Measurements from ENCODE around the gene C8G.
A peak's percentile ranks its signal among the peaks of the same experiment; 100 is the strongest.

Gene C8G

DNA sequence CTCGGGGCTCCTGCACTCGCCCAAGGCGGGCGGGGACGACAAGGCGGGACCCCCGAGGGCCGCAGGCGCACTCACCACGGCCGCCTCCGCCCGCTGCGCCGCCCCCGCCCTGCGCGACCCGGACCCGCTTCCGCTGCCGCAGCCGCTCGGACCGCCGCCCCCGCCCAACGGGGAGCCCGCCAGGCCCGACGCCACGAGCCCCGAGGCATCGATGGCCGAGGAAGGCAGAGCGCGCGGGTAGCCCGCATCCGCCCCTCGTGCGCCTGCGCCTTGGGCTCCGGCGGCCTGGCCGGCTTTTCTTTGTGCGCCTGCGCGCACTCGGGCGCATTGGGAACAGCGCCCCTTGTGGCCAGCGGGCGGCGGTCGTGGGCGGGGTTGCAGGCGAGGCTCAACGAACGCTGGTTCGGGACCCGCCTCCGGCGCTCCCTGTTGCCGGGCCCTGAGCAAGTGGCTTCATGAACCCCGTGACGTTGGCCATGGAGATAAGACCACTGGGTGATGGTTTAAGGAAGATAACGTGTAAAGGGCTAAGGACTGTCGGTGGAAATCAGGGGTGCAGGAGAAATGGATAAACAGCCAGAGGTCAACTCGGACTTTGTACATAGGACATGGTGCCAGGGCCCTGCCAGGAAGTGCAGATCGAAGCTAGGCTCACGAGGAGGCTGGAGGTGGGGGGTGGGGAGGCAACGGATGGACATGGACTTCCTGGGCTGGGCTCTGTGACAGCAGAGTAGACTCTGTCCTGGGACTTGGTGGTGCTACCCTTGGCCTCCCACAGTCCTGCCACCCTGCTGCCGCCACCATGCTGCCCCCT lies at the start of gene C8G, which contains the start of gene FBXW5:
TSS of gene C8G (plus strand) at position 725 of the 814 bp plus-strand sequence. CDS start at position 803, 78 bp downstream.
TSS of gene FBXW5 (minus strand) at position 220 of the 814 bp plus-strand sequence. CDS start 655 bp downstream, outside the sequence.
- DNase-seq, result peak; percentile 94 to 95

DNA sequence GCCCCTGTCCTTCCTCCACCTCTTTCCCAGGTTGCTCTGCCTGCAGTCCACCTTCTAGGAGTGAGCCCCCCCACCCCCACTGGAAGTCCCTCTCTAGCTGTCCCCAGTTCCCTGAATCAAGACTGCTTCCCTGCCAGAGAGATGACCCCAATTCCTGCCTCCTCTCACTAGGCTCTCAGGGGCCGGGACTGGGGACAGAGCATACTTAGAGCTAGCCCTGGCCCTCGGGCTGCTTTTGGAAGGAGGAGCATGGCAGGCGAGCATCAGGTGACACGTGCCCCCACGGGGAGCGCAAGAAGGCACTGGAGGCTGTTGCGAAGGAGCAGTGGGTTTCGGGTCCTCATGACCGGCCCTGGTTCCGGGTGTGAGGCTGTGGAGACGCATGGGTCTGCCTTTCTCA lies 49.0 kb upstream of the C8G start:
- DNase-seq, result no peak

DNA sequence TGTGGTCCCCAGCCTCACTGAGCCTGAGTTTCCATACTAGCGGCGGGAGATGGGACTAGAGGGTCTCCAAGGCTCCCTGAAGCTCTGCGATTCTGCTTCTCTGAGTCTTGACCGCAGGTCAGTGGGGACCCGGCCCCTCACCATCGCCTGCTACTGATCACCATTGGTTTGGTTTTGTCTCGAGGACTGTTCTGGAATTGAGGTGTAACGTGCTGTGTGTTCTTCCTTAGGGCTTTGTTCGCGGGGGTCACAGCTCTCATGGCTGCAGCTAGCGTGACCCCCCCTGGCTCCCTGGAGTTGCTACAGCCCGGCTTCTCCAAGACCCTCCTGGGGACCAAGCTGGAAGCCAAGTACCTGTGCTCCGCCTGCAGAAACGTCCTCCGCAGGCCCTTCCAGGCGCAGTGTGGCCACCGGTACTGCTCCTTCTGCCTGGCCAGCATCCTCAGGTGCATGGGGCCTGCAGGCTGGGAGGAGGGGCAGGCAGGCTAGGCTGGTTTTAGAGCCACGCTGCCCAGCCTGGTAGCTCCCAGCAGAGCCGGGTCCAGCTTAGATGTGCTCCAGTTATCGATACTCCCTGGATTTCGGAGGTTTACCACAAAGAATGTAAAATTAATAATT lies 46.5 kb upstream of the C8G start:
- no peak for DNase-seq

DNA sequence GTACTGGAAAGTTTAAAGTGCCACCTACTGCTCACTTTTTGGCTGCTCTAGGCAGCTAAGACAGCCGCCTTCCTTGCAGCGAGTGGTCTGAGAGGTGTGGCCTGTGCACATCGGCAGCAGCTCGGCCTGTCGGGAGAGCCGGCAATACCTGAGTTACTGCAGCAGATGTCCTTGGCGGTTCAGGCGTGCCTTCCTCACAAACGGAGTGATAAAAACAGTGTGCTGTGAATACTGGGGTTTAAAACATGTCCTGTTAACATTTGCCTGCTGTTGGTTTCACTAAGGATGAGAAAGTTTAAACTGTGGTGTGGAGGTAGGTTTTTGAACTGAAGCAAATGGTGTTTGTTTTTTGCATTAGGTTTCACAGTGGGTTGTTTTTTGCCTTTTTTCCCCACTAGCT lies 45.8 kb upstream of the C8G start:
- peak in 1 of 2 donors; percentile 20 for DNase-seq

DNA sequence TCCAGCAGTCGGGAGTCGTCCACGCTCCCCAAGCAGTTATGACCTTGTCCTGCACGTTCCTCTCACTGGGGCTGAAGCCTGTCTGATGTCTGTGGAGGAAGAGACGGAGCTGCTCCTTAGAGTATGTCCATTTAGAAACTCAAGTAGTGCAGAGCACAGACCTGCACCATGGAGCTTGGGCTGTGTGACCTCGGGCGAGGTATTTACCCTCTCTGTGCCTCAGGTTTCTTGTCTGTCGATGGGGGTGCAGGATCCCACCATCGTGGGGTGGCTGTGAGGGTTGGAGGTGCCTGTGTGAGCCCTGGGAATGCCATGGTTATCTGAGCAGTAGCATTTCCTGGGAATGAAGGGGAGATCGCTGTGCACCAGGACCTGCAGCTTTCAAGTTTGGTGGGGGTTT lies 44.5 kb upstream of the C8G start:
- DNase-seq, result no peak

DNA sequence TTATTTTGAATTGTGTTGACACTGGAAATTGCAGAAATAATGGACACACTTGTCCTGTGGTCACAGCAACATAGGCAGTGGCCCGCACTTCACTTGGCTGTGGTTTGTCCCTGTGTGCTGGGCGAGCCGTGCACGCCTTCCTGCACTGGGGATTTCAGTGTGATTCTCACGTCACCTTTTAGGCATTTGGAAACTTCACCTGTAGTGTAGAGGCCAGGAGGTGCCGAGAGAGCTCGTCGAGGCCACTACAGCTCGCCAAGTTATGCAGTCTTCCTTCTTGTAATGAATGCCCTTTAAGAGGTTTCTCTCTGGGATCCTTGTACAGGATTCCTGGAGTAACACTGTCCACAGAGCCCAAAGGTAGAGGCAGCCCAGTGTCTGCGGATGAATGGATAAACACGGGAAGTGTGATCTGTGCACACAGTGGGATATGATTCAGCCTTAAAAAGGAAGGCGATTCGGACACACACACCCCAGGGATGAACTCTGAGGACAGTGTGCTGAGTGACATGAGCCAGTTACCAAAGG lies 44.0 kb upstream of the C8G start:
- no peak for DNase-seq

DNA sequence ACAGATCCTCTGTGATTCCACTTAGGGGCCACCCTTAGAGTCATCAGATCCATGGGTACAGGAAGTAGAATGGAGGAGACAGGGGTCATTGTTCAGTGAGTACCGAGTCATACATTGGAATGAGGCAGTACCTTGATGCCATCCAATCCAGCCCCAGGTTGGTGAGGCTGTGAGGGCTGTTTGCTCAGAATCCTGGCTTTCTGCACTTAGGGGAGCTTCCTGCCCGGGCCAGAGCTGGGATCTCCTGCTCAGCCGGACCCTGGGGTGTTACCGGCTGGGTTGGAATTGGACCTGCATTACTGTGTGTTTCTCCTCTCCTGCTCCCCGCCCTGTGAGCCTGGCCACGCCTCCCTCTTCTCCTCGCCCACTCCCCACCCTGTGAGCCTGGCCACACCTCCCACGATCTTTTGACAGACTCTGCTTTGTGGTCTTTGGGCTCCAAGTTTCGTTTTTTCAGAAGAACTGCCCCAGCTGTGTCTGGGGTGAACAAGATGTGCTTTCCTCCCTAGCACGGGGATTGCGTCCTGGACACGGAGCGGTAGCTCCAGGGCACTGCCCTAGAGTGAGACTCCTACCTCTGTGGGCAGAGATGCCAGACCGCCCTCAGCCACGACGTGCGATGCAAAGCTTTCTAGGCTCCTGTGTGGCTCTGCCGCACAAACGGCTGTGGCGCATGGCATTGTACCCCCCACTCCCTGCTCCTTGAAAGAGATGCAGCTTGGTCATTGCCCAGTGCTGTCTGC lies 43.4 kb upstream of the C8G start:
- DNase-seq, result peak; percentile 72 to 83

DNA sequence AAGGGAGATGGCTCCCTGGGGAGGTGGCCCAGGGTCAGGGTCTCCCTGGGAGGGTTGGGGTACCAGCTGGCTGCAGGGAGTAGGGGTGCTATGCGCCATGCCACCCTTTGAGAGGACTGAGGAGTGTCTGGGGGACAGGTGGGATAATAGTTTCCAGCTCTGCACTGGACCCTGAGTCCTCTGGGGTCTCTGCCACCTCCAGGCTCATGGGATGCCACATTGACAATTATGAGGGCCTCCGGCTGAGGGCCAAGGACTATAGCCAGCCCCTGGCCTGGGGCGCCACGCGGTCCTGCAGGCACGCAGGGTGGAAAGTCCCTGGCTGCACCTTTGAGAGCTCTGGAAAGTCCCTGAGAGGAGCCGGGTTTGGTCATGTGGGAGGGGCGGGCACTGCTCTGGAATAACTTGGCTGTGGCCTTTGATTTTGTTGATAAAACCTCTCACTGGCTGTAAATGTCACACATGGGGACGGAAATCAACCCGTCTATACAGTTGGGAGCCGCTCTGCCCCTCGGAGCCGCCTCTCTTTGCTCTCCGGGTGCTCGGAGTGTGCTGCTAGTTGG lies 42.7 kb upstream of the C8G start:
- peak; percentile 84 to 91 for DNase-seq

DNA sequence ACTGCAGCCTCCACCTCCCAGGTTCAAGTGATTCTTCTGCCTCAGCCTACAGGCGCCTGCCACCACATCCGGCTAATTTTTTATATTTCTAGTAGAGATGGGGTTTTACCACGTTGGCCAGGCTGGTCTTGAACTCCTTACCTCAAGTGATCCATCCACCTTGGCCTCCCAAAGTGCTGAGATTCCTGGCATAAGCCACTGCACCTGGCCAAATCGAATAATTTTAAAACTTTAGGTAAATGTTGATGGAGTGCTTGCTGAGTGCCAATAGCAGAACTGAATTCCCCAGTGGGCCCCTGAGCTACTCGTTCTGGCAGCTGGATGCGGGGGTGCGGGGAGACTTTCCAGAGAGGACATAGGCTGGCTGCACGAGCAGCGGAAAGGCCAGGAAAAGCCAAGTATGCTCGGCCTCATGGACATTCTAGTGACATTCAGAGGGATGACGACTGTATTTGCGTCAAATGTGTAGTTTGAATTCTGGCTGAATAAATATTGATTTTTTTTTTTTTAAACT lies 41.9 kb upstream of the C8G start:
- DNase-seq, result peak in 1 of 2 donors; percentile 56

DNA sequence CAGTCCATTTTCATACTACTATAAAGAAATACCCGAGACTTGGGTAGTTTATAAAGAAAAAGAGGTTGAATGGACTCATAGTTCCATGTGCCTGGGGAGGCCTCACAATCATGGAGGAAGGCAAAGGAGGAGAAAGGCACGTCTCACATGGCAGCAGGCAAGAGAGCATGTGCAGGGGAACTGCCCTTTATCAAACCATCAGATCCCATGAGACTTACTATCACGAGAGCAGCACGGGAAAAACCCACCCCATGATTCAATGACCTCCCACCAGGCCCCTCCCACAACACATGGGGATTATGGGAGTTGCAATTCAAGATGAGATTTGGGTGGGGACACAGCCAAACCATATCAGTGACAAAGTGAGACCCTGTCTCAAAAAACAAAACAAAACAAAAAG lies 38.8 kb upstream of the C8G start:
- DNase-seq, result no peak

DNA sequence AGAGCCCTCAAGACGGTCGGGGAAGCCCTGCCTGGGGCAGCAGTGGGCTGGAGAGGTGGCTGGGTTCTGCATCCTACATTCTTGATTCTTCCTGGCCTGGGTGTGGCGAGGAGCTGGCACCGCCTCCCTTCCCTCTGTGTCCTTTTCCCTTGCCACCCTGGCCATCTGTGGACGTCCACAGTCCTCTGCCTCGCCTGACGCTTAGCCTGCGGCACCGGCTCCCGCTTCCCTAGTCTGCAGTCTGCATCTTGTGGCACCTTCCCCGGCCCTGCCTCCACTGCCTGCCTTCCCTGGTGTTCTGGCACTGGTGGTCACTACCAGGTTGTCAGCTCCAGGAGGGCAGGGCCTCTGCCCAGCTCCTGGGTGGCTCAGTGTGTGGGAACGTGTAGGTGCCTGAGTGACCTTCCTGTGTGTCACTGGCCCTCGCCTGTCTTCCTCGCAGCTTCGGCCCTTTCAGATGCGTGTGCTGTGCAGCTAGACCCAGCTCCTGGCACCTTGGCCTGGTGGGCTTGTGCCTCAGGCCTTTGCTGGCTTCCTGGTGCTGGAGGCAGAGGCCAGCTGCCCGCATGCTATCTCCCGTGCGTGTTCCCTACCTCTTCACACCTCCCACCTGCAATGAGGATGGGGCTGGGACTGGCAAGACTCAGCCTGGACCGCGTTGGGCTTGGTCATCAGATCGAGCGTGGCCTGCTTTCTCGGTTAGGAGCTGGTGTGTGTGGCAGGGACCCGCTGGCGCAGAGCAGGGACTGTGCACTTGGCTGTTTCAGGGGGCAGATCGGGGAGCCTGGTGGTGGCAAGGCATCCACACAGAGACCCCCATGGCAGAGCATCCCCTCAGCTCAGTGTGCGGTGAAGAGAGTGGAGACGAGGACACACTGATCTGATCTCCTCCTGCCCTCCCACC lies 37.8 kb upstream of the C8G start:
- no peak for DNase-seq

DNA sequence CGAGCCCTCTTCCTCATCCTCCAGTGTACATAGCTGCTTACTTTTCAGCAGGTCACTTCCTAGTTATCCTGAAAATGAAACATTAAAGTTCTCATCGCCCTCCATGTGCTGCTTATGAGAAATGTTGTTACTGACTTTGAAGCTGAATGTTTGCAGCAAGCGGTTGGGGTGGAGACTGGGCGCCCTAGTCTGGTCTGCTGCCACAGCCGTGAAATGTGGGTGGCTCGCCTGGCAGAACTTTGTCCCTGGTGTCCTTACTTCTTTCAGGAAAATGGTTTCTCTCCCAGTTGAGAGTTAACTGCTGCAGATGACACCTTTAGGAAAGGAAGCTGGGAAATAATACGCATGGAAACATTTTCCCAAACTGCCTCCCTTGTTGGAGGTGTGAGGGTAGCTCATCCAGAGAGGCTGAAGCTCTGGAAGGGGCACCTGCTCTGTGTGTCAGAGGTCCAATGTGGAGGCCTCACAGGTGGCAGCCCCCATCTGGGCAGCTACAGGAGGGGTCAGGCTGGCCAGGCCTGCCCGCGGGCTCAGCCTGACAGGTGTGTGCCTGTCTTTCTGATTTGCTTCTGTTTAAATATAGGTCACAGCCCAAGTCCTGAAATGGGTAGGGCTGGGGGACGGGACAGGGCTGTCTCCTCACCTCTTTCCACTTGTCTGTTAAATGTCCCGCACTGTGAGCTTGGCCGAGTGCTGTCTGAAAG lies 34.7 kb upstream of the C8G start:
- no peak for DNase-seq

DNA sequence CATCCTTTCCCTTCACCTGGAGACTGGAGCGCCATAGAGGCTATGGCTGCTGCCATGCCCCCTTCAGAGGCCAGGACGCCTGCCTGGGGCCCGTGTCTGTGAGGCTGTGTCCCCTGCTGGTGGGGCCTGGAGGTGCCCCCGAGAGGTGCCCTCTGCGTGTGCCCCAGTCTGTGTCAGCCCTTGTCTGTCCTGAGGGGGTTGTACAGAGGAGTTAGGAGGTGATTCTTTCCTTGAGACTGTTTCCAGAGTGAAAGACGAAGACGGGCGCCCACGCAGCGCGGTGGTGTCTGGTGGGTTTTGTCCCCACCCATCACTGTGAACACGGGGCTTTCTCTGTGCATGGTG lies 34.2 kb upstream of the C8G start:
- no peak for DNase-seq

DNA sequence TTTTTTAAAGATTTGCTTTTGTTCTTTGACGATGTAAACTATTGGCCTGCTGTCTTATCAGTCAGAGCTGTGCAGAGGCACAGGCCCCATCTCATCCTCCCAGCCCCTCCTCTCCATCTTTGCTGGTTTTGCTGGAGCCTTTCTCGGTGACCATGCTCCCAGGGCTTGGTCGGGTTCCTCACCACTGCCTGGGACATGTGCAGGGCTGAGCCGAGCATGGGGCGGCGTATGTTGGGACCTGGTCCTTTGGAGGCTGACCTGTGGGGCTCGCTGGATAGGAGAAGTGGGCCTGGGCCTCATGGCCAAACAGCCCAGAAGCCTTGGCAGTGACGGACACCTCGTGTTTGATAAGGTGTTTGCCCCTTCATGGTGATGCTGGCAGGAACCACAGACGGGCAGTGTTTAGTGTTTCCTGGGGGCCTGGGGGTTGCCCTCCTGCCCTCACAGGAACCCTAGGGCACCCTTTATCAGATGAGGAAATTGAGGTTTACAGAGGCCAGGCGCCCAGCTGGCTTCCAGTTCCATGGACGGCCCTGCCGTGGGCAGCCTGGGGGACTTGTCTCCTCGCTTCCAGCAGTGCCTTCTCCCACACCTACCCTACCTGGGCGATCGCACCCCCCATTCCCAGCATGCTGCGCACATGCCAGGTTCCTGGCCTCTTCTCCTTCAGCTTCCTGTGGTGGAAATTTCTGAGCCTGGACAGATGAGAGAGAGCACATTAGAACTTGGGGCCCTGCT lies 31.2 kb upstream of the C8G start:
- no peak for DNase-seq

DNA sequence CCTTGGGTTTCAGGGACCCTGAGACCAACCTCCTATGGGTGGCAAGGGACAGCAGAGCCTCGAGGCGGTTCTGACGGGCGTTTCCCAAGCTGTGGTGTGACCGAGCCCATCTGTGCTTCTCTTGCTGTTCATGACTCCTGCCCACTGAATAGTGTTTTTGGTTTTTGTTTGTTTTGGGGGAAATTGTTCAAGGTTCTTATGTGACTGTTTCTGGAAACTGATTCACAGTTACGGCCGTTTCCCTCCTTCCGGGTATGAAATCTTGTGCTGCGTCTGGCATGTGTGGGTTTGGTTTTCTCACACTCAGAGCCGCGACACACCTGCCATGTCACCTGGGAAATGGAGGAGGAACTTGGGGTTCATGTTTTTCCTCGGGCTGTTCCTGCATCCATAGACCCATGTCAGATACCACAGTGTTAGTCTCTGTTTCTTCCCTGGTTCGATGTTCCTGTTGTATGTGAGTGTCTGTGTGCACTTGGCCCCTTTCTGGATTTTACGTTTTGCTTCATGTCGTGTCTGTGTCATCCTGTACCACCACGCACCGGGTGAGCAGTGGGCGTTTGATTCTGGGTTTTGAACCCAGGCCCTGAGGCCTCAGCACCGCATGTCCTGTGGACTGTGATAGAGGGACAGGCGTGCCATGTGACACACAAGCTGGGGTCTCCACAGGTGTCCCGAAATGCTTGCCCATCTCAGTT lies 29.3 kb upstream of the C8G start:
- DNase-seq, result no peak

DNA sequence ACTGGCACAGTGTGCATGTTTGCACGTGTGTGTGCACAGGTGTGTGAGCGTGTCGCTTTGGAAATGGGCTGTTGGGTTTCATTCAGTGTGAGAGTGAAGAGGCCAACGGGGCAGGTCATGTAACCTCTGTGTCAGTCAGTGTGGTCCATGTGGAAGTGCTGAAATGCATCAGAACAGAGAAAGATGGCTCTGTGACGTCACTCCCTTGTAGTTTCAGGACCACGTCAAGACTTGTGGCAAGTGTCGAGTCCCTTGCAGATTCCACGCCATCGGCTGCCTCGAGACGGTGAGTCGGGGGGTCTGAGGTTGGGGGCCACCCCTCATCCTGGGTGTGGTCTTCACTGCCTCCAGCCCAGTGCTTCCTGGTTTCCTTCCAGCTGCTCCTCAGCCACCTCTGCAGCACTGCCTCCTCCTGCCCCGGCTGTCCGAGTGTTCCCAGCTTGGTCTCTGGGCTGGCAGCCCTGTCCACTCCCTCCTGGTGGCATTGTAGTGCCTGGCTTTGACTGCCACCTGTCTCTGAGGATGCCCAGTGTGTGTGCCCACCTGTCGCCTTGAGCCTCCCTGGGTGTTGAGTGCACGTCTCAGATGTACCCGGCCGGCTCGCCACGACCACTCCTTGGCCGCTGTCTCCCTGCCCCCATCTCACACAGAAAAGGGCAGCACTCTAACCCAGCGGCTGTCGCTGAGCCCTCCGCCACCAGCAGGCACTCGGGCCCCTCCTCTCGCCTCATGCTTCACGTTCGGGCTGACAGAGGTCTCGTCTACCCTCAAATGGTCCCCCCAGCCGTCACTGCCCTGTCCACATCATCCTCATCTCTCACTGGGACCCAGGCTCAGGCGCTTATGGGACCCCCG lies 28.5 kb upstream of the C8G start:
- no peak for DNase-seq

DNA sequence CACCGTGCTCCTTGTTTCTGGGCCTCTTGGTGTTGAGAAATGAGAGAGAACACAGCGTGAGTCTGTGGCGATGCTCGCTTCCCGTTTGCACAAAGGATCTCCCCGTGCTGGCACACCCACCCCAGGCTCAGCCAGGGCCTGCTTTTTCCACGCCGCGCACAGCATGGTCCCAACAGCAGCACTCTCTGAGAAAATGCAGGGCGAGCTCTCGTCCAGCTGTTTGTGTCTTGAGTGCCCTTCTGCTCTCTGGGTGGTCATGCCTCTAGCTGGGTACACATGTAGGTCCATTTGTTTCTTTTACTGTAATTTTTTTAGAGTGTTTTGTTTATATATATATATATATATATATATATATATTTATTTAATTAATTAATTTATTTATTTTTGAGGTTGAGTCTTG lies 27.1 kb upstream of the C8G start:
- DNase-seq, result no peak

DNA sequence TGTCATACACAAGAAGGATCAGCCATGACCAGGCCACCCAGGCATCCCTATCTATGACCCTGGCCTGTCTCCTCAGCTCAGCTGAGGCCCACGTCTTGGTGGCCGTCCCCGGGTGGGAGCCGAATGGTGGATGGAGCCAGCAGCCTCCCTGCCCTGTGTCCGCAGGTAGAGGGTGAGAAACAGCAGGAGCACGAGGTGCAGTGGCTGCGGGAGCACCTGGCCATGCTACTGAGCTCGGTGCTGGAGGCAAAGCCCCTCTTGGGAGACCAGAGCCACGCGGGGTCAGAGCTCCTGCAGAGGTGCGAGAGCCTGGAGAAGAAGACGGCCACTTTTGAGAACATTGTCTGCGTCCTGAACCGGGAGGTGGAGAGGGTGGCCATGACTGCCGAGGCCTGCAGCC lies 25.0 kb upstream of the C8G start:
- no peak for DNase-seq

DNA sequence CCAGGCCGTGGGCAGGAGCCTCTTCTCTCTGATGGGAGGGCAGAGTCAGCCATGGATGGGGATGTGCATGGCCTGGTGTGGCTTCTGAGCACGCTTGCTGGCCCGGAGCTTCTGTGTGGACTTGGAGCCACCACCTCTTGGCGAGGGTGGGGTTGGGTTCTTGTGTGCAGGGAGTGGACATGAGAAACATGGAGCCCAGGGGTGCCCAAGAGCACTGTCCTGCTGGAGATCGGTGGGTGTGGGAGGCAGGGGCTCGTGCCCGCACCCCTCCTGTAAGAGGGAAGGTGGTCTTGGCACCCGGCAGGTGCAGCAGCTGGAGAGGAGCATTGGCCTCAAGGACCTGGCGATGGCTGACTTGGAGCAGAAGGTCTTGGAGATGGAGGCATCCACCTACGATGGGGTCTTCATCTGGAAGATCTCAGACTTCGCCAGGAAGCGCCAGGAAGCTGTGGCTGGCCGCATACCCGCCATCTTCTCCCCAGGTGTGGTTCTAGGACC lies 24.3 kb upstream of the C8G start:
- no peak for DNase-seq

Data from CD4-positive, alpha-beta T cell treated with Interleukin-4 for 1 hour (primary cell).